ENCODE measurements around the gene B4GALT5.

B4GALT5 gene

GRCh38 chr20:49657118-49657901, 56.4 kb downstream of the B4GALT5 start:
- no peak for DNase-seq (ENCODE audit: low read depth)

- DNase-seq (ENCODE audit: low read depth), result no peak
Observed at GRCh38 chr20:49656304-49656703, 57.4 kb downstream of the B4GALT5 start.

- DNase-seq (ENCODE audit: low read depth), result no peak
Observed at GRCh38 chr20:49653925-49654434, 59.7 kb downstream of the B4GALT5 start.

- no peak for DNase-seq (ENCODE audit: low read depth)
Observed at GRCh38 chr20:49649672-49650071, 64.0 kb downstream of the B4GALT5 start.

GRCh38 chr20:49647550-49647949, 66.1 kb downstream of the B4GALT5 start:
- no peak for DNase-seq (ENCODE audit: low read depth)

DNA sequence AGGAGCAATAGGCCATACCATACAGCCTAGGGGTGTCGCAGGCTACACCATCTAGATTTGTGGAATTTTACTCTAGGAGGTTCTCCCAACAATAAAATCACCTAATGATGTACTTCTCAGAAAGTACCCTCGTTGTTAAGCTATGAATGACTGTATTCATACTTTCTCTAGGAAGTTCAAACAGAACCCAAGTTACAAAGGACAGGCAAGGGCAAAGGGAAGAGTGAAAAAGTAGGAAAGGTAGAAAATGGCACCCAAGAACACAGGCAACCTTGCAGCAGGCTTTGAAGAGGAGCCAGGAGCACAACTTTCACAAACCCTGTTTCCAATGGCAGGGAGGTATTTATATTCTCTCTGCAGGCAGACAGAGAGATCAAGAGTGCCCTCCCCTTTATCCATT, 67.2 kb downstream of the B4GALT5 start:
- no peak for DNase-seq (ENCODE audit: low read depth)

DNA sequence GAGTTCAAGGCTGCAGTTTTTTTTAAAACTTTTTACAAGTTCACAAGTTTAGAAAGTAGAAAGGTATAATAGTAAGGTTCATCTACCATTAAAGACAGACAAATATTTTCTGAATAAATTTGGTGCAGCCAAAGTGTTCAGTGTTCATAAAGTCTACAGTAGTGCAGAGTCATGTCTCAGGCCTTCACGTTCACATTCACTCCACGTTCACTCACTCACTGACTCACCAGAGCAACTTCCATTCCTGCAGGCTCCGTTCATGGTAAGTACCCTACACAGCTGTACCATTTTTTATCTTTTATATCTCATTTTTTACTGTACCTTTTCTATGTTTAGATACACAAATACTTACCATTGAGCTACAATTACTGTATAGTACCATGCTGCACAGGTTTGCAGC, 67.6 kb downstream of the B4GALT5 start:
- DNase-seq (ENCODE audit: low read depth), result no peak

DNA sequence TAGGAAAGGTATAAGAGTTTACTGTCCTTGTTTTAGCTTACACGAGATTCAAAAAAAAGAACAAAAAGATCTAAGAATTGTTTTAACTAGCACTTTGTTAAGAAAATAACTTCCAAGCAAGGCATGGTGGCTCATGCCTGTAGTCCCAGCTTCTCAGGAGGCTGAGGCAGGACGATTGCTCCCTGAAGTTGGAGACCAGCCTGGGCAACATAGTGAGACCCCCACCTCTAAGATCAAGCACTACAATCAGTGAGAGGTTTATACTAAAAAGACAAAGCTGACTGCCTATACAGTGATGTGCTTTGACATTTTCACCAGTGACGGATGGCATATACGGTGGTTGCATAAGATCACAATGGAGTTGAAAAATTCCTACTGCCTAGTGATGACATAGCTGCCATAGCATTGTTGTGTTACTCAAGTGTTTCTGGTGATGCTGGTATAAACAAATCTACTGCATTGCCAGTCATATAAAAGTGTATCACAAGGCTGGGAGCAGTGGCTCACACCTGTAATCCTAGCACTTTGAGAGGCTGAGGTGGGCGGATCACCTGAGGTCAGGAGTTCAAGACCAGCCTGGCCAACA, 68.6 kb downstream of the B4GALT5 start:
- DNase-seq (ENCODE audit: low read depth), result no peak

DNA sequence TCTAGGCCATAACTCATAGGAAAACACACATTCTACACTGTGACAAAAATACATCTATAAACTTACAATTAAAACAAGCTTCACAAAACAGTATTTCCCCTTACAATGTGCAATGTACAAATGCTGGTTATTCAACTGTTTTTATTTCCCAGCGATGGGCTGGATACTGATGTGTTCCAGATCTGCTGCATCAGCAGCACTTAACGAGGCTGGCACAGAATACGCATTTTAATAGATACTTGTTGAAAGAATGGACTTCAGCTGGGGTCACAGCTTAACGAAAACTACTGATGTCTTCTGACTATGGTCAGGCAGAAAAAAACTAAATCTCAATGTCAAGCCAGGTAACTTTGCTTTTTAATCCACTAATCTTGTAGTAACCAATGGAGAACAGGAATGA, 70.9 kb downstream of the B4GALT5 start:
- no peak for DNase-seq (ENCODE audit: low read depth)

GRCh38 chr20:49641683-49642656, 71.7 kb downstream of the B4GALT5 start:
- DNase-seq (ENCODE audit: low read depth), result no peak

DNA sequence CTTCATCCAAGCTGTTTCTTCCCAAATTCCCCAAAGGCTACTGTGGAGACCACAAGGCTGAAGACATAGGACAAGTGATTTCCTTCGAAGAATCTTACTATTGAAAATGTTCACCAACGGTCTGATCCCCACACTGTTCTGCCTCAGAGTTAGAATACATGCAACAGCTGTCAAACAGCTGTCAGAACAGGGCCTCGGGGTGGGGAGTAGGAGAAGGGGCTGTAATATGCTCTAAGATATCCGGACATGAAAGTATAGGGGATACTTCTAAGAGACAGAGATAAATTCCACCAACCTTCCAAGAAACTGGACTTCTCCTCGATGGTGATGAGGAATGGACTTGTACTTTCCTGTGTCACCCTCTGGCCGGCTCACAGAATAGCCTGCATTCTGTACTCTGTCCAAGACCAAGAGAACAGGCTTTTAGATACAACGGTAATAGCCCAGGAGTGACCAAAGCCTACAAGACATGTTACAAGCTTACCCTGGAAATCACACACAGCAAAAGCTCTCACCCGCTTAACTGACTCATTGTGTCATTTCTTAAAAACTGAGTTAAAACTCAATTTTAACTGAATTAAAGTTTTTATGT, 76.5 kb downstream of the B4GALT5 start:
- DNase-seq (ENCODE audit: low read depth), result no peak

- no peak for DNase-seq (ENCODE audit: low read depth)
Observed at GRCh38 chr20:49636447-49636846, 77.2 kb downstream of the B4GALT5 start.

GRCh38 chr20:49635866-49636265, 77.8 kb downstream of the B4GALT5 start:
- no peak for DNase-seq (ENCODE audit: low read depth)

DNA sequence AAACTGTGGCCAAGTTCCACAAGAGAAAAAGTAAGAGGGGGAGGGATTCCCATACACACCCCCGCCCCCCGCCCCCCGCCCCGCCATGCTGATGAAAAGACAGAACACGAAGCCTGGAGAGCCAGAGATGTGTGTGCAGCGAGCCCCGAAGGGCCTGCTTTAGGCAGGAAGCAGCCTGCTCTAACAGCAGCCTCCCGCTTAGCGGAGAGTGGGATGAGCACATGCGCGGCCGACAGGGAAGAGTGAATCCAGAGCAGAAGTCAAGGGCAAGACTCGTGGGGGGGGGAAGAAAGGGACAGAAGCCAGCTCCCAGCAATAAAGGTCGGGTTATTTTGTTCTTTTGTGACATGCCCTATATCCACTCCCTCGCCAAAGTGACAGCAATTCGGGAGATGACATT, 78.5 kb downstream of the B4GALT5 start:
- DNase-seq (ENCODE audit: low read depth), result no peak

DNA sequence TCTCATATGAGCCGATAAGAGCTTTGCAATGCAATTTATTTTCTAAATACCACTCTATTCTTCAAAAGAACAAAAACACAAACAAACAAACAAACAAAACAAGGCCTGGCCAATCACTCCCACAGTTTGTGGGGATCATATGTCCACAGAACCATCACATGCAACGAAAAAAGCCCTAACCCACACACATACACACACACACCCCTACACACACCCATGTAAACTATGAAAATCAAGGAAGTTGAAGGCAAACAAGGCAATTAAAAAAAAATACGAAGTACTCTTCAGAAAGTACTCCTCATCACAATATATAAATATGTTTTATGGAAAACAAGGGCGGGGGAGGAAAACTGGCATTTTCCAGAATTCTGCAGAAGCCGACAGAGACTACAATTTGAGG, 79.6 kb downstream of the B4GALT5 start:
- DNase-seq (ENCODE audit: low read depth), result no peak

DNA sequence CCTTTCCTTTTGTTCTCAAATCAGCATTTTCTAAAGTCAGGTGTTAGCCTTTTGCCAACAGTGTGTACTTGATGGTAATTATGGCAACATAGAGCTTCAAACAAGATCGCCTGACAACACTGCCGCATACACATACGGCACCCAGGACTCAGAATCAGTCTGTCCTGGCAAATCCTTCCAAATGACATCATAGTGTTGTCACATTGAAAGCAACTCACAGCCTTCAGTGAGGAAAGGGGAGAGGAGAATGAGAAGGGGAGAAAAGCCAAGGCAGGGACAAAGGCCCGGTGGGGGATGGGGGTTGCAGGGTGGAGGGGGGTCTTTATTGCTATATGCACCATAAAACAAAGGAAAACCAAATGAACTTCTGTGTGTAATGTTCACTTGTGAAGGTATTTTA, 80.0 kb downstream of the B4GALT5 start:
- no peak for DNase-seq (ENCODE audit: low read depth)

DNA sequence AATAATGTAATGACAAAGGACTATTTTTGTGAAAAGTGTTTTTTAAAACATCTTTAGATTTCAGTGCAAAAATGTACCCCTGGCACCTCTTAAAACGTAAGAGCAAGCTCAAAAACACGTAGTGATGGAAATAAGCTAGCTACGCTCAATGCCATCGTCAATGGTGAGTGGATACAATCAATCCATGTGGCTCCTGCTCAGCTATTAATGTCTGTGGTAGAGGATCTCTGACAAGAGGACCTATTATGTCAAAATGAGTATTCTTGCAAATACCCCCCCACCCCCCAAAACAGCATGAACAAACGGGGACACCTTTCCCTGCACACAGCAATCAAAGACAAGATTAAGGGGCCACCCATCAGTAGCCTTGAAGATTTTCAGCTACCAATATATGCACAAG, 80.7 kb downstream of the B4GALT5 start:
- DNase-seq (ENCODE audit: low read depth), result no peak

DNA sequence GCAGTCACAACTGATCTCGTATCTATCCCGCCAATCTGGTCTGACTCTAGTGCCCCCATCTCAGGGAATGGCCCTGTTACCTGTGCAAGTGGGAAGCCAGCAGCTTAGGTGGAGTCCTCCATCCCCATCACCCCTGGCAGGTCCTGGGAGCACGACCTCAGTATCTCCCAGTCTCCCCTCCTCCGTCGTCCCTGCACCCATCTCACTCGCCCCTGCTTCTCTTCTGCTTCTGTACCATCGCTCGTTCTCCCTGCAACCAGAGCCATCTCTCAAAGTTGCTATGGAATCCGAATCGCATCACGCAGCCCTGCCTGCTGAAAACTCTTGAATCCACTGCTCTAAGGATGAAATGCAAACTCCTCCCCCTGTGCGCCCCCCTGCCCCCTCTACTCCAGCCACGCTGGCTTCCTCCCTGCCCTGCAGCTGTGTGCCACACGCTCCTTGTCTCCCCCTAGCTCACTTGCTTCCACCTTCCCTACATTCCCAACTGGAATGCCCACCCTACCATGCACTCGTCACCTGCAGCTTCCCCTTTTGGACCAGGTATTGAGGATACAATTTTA, 81.7 kb downstream of the B4GALT5 start:
- DNase-seq (ENCODE audit: low read depth), result no peak

- DNase-seq (ENCODE audit: low read depth), result no peak
Observed at GRCh38 chr20:49631061-49631716, 82.5 kb downstream of the B4GALT5 start.

GRCh38 chr20:49630396-49630951, 83.2 kb downstream of the B4GALT5 start:
- DNase-seq (ENCODE audit: low read depth), result no peak

- DNase-seq (ENCODE audit: low read depth), result no peak
Observed at GRCh38 chr20:49629606-49630005, 84.1 kb downstream of the B4GALT5 start.

Measured in activated gamma-delta T cell treated with anti-CD3 and anti-CD28 coated beads, Interleukin-2, amount 50 U/mL, for 16 hours (primary cell).